Subcutaneous adipose tissue (tissue), 4 donors: Measurements from ENCODE around the gene ECPAS. TPM values are rescaled to one million over a fixed set of nuclear protein-coding genes. Genes with fewer than 3 reads are reported as not detected.

ENCODE experiments used
- CTCF ChIP-seq: fragments of 450-650 bp; IDR thresholded peaks from one replicate; pipeline ENCODE4 v1.5.1; 2016; ENCODE audit warnings: low read depth, mild to moderate bottlenecking, control low read depth, antibody characterized with exemption, moderate library complexity
- total RNA-seq, 4 donors: library from RNA; depleted of rRNA; stranded (reverse); fragments of >200 nt; gene quantifications; one replicate each; pipeline ENCODE4 v1.1.0, GENCODE V29; 2016

The ECPAS gene
- total RNA-seq, 4 donors from 2014 or later: 92.8 to 152 (median 147) TPM

DNA sequence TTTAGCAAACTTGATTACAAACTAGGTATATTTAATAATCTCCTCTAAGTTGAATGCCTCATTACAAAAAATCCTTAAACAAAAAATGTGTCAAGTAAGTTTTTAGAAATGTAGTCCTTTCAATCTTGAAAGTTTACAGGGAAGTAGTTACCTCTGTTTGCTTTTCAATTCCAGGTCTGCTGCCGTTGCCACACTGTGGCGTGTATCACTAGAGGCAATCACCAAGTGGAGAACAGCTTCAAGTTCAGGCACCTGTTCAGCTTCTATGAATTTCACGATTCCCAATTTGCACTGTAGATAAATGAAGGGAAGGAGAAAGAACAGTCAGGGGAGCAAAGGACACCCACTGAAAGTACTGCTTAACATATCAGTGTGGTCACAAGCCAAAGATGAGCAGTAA, 51.1 kb downstream of the ECPAS start:
- no peak for TF ChIP-seq CTCF

DNA sequence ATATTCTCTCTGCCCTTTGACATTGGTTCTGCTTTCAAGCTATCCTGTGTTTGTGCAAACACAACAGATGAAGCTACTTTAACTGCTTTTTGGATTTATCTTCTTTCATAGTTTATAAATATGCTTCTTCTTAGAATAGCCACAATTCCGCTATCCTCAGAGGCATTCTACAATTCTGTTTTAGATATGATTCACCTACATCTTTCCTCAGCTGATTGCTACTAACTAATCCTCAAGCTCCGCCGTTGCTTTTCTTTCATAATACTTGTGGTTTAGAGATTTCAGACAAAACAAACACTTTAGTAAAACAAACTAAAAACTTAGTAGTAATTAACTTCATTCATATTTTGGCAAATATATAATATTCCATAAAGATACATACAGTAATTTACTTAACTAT, 52.5 kb downstream of the ECPAS start:
- no peak for TF ChIP-seq CTCF

- TF ChIP-seq CTCF: no peak
Observed at GRCh38 chr9:111429175-111429574, 55.0 kb downstream of the ECPAS start.

- no peak for TF ChIP-seq CTCF
Observed at GRCh38 chr9:111427186-111427585, 57.0 kb downstream of the ECPAS start.

DNA sequence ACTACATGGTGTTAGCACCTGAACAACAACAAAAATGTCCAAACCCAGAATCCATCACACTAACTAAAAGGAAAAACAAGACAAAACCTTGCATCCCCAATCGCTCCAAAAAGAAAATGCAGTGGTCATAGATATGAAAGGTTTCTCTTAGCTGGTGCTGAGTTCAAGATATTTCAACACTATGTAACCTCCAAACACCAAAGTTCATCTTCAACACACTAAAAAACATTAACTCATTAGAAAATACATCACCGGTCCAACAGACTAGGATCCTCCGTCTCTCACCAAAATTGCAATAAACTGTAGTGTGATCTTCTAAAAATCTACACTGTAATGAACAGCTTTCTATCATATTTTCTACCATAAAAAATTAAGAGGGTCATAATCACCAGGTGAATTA, 60.8 kb downstream of the ECPAS start:
- TF ChIP-seq CTCF: no peak

GRCh38 chr9:111414406-111414805, 69.8 kb downstream of the ECPAS start:
- TF ChIP-seq CTCF: no peak

GRCh38 chr9:111413996-111414395, 70.2 kb downstream of the ECPAS start:
- TF ChIP-seq CTCF: no peak
